HG03457 (cell line): ENCODE results near the gene PIK3R3.

Experiments
- ATAC-seq: cut with Tn5 transposase; IDR thresholded peaks from one replicate; pipeline ENCODE4 v1.9.1; 2021; ENCODE audit warnings: moderate number of reproducible peaks; ENCODE audit not compliant: unreplicated experiment

The PIK3R3 gene

GRCh38 chr1:46158312-46159281 lies 26.2 kb upstream of the PIK3R3 start:
- peak; percentile 53 for ATAC-seq

DNA sequence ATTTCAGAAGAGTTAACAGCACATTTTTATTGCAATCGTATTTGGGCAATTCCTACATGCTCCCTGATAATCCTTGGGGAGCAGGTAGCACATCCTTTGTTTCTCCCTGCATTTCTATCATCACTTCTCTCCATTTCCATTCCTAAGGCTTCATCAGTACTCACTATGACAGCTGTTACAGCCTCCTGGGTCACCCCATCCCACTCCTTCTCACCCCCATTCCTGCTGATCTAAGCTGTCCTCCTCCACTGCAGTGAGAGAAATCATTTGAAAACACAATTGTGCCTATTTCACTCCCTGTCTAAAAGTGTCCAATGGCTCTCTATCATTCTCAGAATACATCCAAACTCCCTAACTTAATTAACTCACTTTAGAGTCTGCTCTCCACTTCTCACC lies 25.5 kb upstream of the PIK3R3 start:
- no peak for ATAC-seq

DNA sequence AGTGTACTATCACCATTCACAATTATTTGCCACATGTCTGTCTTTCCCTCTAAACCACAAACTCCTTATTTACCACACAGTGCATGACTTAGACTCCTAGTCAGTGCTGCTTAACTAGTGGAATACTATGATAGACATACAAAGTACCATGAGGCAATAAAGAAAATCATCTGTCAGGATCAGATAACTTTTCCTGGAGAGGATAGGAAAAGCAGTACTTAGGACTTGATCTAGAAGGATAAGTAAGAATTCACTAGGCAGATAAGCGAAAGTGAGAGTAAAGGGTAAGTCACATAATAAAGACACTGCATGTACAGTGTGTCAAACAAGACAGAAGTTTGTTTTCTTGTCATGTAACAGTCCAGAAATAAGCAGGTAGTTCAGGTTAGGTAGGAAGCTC lies 21.3 kb upstream of the PIK3R3 start:
- ATAC-seq, result no peak

GRCh38 chr1:46153228-46153627 lies 20.8 kb upstream of the PIK3R3 start:
- no peak for ATAC-seq

DNA sequence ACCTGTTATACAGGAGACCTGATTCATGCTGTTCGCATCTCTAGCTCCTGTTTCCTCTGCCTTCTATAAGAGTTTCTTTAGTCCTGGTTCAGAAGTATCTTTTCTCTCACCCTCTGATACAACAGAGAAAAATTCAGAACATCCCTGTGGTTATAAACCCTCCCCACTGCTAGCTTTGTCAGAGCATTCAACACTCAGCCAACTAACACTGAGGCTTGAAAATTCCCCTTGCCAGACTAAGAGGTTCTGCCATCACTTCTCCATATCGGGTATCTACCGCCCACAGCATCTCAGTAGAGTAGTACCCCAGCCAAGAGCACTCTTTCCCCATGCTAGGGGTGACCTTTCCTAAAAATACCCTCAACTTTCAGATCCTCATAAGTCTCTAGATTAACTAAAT lies 19.6 kb upstream of the PIK3R3 start:
- ATAC-seq, result no peak

- no peak for ATAC-seq
Observed at GRCh38 chr1:46150085-46150484, 17.7 kb upstream of the PIK3R3 start.

- ATAC-seq, result no peak
Observed at GRCh38 chr1:46148318-46148717, 15.9 kb upstream of the PIK3R3 start.

DNA sequence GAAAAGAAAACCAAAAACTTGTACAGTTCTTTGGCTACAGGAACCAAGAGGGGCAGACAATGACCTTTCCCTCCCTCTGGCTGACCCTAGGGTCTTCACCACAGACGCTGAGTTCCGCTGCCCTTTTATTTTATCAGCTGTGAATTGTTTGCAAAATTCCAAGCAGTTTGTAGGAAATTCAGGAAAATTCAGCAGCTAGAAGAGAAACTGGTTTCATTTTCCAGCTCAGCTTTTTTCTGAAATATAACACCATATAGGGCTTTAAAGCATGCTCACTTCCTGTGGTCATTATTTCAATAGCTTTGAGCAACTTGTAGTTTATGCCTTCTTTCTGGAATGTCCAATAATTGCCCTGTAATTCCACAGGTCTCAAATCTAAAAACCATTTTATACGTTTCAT lies 5.5 kb upstream of the PIK3R3 start:
- ATAC-seq, result no peak

DNA sequence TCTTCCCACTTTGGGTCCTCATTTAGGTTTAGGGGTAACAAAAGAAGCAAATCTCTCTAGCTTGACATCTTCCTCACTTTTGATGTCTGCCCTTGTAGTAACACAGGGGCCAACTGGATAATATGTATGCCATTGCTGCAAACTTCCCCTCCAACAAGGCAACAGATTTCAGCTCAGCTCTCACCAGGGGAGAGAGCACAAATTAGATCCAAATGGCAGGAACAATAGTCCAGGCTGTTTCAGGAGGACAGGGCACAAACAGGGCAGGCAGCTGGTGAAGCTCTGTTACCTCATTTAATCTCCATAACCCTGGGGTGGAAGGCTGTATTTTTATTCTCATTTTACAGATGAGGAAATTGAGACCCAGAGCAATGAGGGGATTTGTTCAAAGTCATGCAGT lies 4.3 kb upstream of the PIK3R3 start:
- no peak for ATAC-seq

- ATAC-seq, result no peak
Observed at GRCh38 chr1:46134660-46135331, 2.4 kb upstream of the PIK3R3 start.

- no peak for ATAC-seq
Observed at GRCh38 chr1:46133781-46134350, 1.4 kb upstream of the PIK3R3 start.

DNA sequence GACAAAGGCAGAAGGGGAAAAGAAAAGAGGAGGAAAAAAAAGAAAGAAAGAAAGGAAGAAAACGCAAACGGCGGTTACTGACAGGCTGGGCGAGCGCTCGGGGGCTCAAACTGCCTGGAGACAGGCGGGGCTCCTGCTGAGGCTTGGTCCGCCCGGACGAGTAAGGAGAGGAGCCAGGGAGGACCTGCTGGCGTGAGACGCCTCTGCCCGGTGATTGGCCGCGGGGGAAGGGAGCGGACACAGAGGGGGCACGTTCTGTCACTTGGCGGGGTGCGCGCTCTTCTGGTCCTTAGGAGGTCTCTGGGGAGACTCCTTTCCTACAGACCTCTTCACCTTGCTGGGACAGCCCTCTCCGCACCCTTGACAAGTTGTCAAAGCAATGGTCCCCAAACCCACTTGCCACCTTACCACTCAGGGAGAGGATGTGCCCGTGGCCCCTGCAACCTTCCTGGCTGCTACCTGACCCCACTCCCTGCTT lies 791 bp upstream of the PIK3R3 start:
- peak; percentile 42 for ATAC-seq

DNA sequence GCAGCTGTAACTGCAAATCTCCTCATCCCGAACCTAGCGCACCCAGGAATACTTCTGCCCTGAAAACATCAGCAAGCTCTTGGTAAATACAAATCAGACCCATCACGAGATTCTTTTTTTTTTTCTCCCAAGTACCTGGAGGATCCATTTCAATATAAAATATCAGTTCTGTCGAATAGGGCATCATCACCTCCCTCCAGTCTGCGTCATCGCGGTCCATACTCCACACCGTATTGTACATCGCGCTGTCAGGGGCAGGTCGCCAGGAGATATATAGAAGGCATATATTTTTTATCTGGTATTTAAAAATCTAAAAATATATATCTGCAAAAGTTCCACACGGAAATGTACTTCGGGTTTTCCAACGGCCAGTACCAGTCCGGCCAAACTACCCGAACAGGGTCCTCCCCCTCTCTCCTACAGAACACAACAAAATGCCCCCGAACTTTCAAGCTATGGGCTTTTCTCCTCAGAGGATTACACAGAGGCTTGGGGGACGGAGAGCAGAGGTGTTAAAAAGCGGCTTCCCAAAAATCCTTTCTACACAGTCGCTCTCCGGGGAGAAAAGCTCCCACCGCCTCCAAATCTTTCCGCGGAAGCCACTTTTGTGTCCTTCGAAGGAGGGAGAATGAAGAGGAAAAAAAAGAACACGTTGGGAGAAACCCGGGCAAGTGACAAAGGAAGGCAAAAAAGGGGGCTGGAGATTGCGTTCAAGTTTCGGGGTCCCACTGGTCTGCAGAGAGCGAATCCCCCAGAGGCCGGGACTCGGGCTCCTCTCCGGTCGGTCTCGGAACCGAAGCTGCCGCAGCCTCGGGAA lies 509 bp downstream of the PIK3R3 start:
- no peak for ATAC-seq

- ATAC-seq, result no peak
Observed at GRCh38 chr1:46131093-46131492, 1.3 kb downstream of the PIK3R3 start.

DNA sequence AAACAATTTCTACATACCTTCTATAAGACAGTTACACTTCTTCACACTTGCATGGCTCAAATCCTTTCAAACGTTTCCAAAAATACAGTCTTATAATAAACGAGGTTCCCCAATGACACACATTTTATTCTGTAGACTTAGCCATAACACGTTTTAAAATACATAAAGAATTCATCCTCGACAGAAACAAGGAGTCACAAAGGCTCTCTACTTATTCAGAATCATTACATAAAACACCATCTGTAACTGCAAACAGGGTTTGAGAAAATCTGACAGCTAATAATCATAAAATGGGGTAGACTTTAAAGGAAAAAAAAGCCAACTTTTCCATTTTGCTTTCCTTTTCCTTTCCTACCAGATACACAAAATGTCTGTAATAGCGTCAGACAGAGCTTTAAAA lies 1.8 kb downstream of the PIK3R3 start:
- no peak for ATAC-seq

DNA sequence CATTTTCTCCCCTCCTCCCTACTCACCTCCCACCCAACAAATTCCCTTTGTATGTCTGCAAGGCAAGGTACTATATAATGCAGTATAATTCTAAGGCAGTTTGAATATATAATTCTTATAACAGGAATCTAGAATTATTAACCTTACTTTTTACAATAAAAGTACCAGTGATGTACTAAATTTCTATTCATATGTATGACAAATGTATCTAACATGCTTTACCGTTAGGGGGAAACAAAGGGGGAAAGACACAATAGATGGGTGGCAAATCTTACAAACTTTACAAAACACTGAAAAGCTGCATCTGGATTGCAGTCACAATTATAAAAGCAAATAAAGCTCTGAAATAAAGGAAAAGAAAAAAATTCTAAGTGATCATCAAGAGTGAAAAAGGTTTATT lies 2.3 kb downstream of the PIK3R3 start:
- ATAC-seq, result no peak

DNA sequence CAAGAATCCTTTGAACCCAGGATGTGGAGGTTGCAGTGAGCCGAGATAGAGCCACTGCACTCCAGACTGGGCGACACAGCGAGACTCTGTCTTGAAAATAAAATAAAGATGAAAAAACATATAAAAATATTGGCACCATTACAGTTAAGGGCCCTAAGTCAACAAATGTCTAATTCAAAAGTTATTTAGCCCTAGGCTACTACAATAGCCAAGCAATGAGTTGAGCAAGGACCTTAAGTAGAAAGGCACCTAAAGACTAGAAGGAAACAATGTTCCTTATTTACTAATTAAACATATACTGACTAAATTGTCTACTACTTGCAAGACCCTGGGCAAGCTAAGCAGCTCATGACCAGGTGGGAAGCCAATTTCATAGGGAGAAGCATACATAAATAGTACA lies 4.1 kb downstream of the PIK3R3 start:
- ATAC-seq, result no peak

DNA sequence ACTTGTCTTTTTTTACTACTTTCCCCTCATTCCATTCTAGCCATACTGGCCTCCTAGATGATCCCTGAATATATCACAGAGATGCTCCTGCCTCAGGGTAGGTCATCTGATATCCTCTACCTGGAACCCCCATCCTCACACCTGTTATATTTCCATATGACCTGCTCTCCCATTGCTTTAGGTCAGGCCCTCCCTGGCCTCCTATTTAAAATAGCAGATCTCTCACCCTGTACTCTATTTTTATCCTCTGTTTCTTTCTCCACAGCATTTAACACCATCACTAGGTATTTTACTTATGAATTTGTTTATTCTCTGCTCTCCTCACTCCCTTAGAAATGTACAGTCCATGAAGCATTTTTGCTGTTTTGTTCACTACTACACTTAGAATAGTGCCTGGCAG lies 13.6 kb downstream of the PIK3R3 start:
- no peak for ATAC-seq

DNA sequence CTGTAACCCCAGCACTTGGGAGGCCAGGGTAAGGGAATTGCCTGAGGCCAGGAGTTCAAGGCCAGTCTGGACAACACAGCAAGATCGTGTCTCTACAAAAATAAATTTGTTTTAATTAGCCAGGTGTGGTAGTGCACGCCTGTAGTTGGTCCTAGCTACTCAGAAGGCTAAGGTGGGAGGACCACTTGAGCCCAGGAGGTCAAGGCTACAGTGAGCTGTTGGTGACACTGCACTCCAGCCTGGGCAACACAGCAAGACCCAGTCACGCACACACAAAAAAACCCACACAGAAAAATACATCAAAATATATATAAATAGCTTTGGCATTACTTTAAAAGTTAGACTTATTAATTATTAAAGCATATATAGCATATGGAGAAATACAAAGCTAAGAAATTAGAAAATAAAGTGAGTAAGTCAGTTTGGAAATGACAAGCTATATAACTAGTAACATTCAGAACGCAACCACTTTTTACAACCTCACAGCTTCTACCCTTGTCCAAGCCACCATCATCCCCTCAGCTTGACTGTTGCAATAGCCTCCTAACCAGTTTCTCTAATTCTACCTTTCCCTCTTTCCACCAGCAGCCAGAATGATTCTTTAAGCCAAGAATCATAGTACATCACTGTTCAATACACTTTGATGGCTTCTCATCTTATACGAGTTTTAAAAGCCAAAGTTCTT lies 14.5 kb downstream of the PIK3R3 start:
- no peak for ATAC-seq

- no peak for ATAC-seq
Observed at GRCh38 chr1:46114925-46115603, 17.4 kb downstream of the PIK3R3 start.
